HG02870 (cell line): ENCODE measurements around the gene MSL2.
"Not testable (repeated sequence)": the region's sequence is repeated elsewhere in the genome, so short reads cannot be mapped to it uniquely, and the experiment has no call there.

Experiments used
- ATAC-seq: cut with Tn5 transposase; IDR thresholded peaks from one replicate; pipeline ENCODE4 v1.9.1; 2021; ENCODE audit warnings: mild to moderate bottlenecking, moderate library complexity; ENCODE audit not compliant: unreplicated experiment

The MSL2 gene

DNA sequence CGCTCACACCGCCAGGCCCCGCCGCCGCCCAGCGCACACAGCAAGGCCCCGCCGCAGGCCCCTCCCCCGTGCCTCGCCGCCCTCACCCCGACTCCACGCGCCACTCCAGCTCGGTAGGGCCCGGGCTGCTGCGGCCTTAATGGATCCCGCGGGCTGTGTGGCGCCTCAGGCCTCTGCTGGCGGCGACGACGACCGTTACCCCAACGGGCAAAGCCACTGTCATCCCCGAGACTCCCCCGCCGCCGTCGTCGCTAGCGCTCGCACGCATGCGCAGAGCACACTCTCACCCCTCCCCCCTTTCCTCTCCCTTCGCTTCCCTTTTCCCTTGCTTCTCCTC, at the start of gene MSL2:
Gene MSL2 (minus strand): TSS at position 272 of the 337 bp plus-strand sequence. CDS start 1,222 bp downstream, outside the sequence.
- ATAC-seq = no peak

- no peak for ATAC-seq
Observed at GRCh38 chr3:136245691-136246090, 49.6 kb upstream of the MSL2 start.

- ATAC-seq = no peak
Observed at GRCh38 chr3:136239094-136239493, 43.0 kb upstream of the MSL2 start.

- ATAC-seq = no peak
Observed at GRCh38 chr3:136237961-136238649, 42.0 kb upstream of the MSL2 start.

DNA sequence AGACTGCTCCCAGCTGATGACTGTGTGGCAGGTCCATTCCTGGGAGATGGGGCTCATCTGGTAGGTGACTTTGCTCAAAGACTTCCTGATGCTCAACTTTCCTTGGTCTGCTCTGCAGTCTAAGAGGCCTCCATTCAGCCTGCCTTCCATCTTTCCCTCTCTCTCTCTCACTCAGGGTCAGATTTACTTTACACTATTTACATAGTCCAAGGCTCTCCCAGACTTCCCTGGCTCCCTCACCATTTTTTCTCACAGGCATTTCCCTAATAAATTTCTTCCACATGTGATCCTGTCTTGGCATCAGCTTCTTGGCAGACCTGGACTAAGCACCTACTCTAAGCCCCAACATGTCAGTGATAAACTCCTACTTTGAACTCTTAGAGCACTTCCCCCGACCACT, 41.0 kb upstream of the MSL2 start:
- ATAC-seq = no peak

GRCh38 chr3:136236109-136236508, 40.0 kb upstream of the MSL2 start:
- no peak for ATAC-seq

GRCh38 chr3:136235545-136235944, 39.4 kb upstream of the MSL2 start:
- no peak for ATAC-seq

DNA sequence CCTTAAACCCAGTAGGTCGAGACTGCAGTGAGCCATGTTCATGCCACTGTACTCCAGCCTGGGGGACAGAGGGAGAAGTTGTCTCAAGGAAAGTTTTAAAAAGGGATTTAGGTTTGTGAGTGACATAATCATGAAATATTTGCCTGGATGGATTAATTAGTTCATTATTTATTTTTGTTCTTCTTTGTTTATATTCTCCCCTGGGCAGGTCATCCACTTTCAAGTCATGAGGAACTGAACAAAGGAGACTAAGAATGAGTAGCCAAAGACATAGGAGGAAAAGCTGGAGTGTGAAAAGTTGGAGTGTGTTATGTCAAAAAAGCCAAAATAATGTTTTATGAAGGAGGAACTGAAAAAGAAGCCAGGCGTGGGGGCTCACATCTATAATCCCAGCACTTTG, 36.3 kb upstream of the MSL2 start:
- ATAC-seq = no peak

GRCh38 chr3:136222746-136223145, 26.6 kb upstream of the MSL2 start:
- ATAC-seq = not testable (repeated sequence)

DNA sequence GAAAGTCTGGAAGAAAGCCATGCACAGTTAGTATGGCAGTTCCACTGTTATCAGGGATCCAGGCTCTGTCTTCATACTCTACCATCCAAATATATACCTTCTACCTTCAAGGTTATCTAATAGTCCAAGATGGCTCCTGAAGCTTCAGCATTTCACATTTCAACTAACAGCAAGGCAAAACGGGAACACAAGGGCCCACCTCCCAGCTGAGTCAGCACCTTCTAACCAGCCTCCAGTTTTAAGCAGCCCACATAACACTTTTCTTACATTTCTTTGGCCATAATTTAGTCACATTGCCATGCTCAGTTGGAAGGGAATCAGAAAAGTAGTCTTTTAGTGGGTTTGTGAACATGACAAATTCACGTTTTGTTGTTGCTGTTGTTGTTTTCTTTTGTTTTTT, 15.4 kb upstream of the MSL2 start:
- no peak for ATAC-seq

DNA sequence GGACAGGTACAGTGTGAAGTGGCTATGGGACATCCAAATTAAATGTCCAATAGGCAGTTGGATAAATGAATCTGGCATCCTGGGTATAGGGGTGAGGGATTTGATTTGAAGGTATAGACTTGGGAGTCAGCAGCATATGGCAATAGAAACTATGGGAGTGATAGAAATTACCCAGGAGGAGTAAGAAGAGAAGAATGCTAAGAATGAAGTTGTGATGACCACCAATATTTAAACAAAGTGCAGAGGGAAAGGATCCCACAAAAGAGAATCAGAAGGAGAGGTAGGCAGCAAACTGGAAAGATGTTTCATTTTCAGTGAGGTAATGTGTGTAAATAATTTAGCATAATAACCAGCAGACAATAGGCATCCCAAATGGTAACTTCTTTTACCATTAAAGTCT, 13.8 kb upstream of the MSL2 start:
- no peak for ATAC-seq

GRCh38 chr3:136207489-136208115, 11.5 kb upstream of the MSL2 start:
- ATAC-seq = no peak

GRCh38 chr3:136199219-136199618, 3.1 kb upstream of the MSL2 start:
- not testable (repeated sequence) for ATAC-seq

DNA sequence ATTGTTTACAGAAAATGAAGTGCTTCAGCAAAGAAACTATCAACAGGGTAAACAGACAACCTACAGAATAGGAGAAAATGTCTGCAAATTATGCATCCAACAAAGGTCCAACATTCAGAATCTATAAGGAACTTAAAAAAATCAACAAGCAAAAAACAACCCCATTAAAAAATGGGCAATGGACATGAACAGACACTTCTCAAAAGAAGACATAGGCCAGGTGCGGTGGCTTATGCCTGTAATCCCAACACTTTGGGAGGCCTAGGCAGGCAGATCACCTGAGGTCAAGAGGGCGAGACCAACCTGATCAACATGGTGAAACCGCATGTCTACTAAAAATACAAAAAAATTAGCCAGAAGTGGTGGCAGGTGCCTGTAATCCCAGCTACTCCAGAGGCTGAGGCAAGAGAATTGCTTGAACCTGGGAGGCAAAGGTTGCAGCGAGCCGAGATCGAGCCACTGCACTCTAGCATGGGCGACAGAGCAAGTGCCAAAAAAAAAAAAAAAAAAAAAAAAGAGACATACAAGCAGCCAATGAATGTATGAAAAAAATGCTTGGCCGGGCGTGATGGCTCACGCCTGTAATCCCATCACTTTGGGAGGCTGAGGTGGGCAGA, 2.4 kb upstream of the MSL2 start:
- ATAC-seq = not testable (repeated sequence)

DNA sequence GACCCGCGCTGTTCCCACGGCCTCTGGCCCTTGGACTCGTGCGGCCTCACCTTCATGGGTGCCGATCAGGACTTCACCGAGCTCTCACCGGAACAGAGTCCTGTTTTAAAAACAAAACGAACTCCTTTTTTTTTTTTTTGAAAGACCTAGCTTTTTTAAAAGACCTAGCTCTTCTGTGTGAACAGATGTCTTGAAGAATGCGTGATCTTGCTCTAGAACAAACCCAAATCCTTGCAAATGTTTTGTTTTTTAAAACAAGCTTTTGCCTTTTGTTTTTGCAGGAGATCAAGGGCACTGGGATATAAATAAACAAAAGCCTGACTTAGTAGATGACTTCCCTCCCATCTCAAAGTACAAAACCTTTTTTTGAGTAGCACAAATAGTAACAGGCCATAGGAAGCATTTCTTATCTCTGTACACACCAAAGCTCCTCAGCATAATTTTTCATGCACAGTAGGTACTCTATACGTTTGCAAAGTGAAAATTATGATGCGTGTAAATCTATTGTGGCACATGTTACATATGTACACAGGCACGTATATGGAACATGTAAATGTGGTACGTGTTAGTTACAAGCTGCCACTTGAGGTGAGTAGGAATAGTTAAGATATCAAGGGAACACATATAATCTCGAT, 1.1 kb upstream of the MSL2 start:
- ATAC-seq = no peak

DNA sequence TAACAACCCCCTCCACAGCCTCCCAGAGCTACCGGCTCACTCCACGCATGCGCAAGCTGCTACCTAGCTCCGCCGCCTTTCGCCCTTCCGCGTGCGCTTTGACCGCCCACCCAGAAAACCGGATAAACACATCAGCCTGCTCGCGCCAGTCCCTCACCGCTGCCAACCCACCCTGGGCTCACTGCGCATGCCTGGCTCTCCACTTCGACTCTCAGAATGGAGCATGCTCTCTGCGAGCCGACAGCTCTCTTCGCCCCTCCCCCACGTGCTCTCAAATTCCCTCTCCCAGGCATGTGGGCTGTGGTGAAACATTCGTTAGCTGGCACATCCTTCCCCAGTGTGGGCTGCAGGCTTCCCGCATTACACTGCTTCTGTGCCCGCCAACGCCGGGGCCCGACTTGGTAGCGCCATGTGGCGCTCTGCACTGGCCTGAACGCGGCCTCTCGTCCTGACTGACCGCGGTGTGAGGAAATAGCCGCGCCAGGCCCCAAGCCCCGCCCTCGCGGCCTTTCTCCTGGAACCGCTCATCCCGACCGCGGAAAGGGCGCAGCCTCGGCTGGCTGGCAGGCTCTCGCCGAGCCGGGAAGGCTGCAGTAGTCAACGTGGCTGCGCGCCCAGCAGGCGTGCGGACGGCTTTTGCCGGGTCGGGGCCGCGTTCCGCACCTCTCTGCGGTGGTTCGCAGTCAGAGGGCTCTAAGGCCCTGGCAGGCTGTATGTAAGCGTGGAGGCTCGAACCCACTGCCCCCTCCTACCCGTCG, 445 bp upstream of the MSL2 start:
- peak; percentile 63 for ATAC-seq

- ATAC-seq = peak; percentile 30
Observed at GRCh38 chr3:136195258-136196063, 674 bp downstream of the MSL2 start.

DNA sequence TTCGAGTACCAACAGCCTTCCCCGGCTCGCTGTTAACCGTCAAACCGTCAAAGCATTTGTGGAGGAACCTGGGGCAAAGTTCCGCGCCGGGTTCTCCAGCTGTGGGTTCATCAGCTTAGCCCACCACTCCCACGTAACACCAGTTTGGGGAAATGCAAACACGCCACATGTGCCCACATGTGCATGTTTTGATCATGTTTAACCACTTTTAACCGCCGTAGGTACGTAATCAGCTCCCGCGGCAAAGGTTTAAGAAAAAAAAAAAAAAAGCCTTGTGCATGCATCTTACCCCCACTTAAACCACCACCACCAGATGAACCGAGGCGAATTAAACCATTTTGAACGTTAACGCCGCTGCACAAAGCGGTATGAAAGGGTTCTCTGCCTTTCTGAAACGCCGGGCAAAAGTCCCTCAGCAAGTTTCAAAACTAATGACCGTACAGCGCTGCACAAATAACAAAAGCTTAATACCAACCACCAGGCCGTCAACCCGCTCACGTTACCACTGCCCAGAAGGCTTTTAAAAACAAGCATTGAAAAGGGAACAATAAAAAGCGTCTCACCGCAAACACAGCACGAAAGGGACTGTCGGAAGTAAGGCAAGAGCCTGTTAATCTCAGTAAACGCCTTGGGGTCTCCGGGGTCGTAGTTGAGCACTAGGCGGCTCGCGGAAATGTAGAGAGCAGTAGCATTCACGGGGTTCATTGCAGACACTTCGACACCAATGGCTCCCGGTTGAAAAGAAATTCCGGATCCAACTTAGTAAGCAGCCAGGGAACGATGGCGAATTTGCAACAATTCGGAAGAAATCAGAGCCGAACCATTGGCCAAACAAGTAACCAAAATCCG, 1.5 kb downstream of the MSL2 start:
- no peak for ATAC-seq

DNA sequence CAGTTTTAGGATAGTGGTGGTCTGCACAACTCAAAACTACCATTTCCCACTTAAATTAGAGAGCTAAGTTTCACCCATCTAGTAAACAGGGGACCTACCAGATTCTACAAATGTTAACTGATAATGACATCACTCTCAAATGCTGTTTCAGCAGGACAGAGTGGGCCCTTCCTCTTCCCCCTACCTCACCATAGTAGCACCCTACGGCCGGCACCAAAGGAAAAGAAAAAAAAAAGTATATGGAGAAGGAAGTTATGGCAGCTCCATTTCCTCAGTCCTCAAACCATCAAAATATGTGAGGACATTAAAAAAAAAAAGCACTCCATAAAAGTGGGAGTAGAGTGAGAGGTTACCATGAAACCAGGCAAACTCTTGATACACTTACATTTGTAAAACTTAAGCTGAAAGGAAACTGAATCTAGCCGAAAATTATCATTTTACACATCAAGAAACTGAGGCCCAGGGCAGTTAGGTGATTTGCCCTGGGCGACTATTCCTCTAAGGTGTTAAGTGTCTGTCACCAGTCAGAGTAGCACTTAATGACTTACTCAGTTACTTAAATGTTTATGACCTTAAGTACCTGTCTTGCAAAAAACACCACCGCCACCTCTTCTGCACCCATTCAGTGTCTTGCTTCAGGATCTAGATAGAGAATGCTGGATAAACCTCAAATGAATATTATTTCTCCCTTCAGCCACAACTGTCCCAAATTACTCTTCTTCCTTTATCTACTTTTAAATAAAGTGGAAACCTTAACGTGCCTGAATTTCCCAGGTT, 2.7 kb downstream of the MSL2 start:
- no peak for ATAC-seq
